NCI-H2196 treated with DMSO at 0.1 percent for 48 hours (cell line): Measurements from ENCODE around the gene PTPRQ.

ENCODE experiments used
- DNase-seq: peaks from one replicate; lab custom pipeline; 2025; ENCODE audit not compliant: unreplicated experiment; lab: John Stamatoyannopoulos, UW

PTPRQ gene

GRCh38 chr12:80717856-80718255, 273.8 kb downstream of the PTPRQ start:
- DNase-seq = no peak

- no peak for DNase-seq
These were observed 276.5 kb downstream of the PTPRQ start for GRCh38 chr12:80720516-80720915.

- no peak for DNase-seq
These were observed 277.3 kb downstream of the PTPRQ start for GRCh38 chr12:80721326-80721725.
